HepG2 (cell line): ENCODE data around the gene ALK. TPM values are rescaled to one million over a fixed set of nuclear protein-coding genes. Genes with fewer than 3 reads are reported as not detected.

Experiments used
- ATAC-seq: fragments of 200-7000 bp; cut with Tn5 transposase; 3 replicates; pipeline ENCODE4 v1.9.1; 2020; ENCODE audit warnings: mild to moderate bottlenecking, moderate library complexity
- BruUV-seq: library from RNA; stranded (reverse); fragments of 400-500 nt; replicated peaks from 2 replicates; lab custom pipeline; 2021; lab: Mats Ljungman, UMichigan
- CTCF ChIA-PET: fragments of 300-600 bp; formaldehyde crosslinking; extraction: SDS; loops from one replicate; lab custom pipeline; 2021; ENCODE audit warnings: low total read pairs, inconsistent platforms, low intra/inter-chr PET ratio; lab: Yijun Ruan, JAX
- POLR2A ChIA-PET: fragments of 350-600 bp; sonication (Branson Sonifier 250); formaldehyde crosslinking; loops from one replicate; lab custom pipeline; 2020; ENCODE audit warnings: antibody characterized with exemption, inconsistent platforms; lab: Yijun Ruan, JAX
- DNase-seq: peaks from one replicate; pipeline ENCODE4 v3.0.0-alpha.2; 2015; ENCODE audit warnings: low spot score
- FAIRE-seq: peaks from 3 replicates; lab custom pipeline; 2011; peaks lifted over from hg19 to GRCh38; lab: Jason Lieb, UNC
- H2AFZ ChIP-seq: one replicate; pipeline ENCODE4 v1.6.1; 2011; ENCODE audit warnings: low read length, inconsistent platforms
- H3K27ac ChIP-seq: fragments of 300-600 bp; 3 replicates; pipeline ENCODE4 v1.8.0; 2011; ENCODE audit warnings: mixed run types, mild to moderate bottlenecking, mixed read lengths, low read length, inconsistent platforms; ENCODE audit not compliant: insufficient read depth; ENCODE audit errors: extremely low read length
- H3K27me3 ChIP-seq, 2 experiments: fragments of 200-600 bp in 1 of 2; 2 replicates in 1 of 2; 3 replicates in 1 of 2; pipeline versions ENCODE4 v1.6.0 to v1.8.0; 2011; ENCODE audit warnings: low read length in 2 of 2, mild to moderate bottlenecking in 2 of 2, moderate library complexity in 2 of 2, inconsistent platforms in 1 of 2; ENCODE audit not compliant: insufficient read depth in 2 of 2, control insufficient read depth in 1 of 2
- H3K36me3 ChIP-seq, 2 experiments: fragments of 200-600 bp in 1 of 2; replicated peaks in 1 of 2; 2 replicates in 1 of 2; 3 replicates in 1 of 2; pipeline versions ENCODE4 v1.5.1 to v1.8.0; 2011; ENCODE audit warnings: low read length in 2 of 2, inconsistent platforms in 1 of 2; ENCODE audit not compliant: insufficient read depth in 2 of 2, control insufficient read depth in 1 of 2
- H3K4me1 ChIP-seq: 2 replicates; pipeline ENCODE4 v1.5.1; 2012; ENCODE audit warnings: low read length, inconsistent platforms; ENCODE audit not compliant: insufficient read depth
- H3K4me2 ChIP-seq: 2 replicates; pipeline ENCODE4 v1.6.0; 2011; ENCODE audit warnings: low read depth, low read length, inconsistent platforms
- H3K4me3 ChIP-seq, 3 experiments: fragments of 200-600 bp in 1 of 3; sonication (generic), shearing (Covaris generic) in 1 of 3; replicated peaks in 1 of 3; 2 replicates each; pipeline ENCODE4 v1.5.1; 2011 to 2016; ENCODE audit warnings: low read length in 3 of 3, inconsistent platforms in 2 of 3, low read depth in 2 of 3, mild to moderate bottlenecking in 2 of 3, control low read depth in 1 of 3, mixed read lengths in 1 of 3; ENCODE audit not compliant: insufficient read depth in 1 of 3
- H3K79me2 ChIP-seq: one replicate; pipeline ENCODE4 v1.6.1; 2011; ENCODE audit warnings: low read length, inconsistent platforms; ENCODE audit not compliant: insufficient read depth
- H3K9ac ChIP-seq: 2 replicates; pipeline ENCODE4 v1.6.0; 2011; ENCODE audit warnings: mild to moderate bottlenecking, low read depth, low read length, inconsistent platforms; ENCODE audit not compliant: insufficient read depth
- H3K9me3 ChIP-seq: 2 replicates; pipeline ENCODE4 v1.5.1; 2012; ENCODE audit warnings: mild to moderate bottlenecking, low read length
- H4K20me1 ChIP-seq: 2 replicates; pipeline ENCODE4 v1.6.0; 2011; ENCODE audit warnings: inconsistent platforms, mild to moderate bottlenecking, low read length, moderate library complexity; ENCODE audit not compliant: insufficient read depth
- HOXA3 ChIP-seq: sonication (generic); formaldehyde crosslinking; IDR thresholded peaks from 2 replicates; pipeline ENCODE4 v1.5.0; 2020; ENCODE audit warnings: missing genetic modification reagents
- NR1H2 ChIP-seq: sonication (generic); formaldehyde crosslinking; IDR thresholded peaks from 2 replicates; pipeline ENCODE4 v1.8.1; 2022; ENCODE audit warnings: low read depth, missing genetic modification reagents, borderline replicate concordance
- PRMT3 ChIP-seq: sonication (generic); formaldehyde crosslinking; IDR thresholded peaks from 2 replicates; pipeline ENCODE4 v1.8.1; 2022; ENCODE audit warnings: low read depth, mild to moderate bottlenecking, moderate library complexity, missing genetic modification reagents, borderline replicate concordance
- SP1 ChIP-seq, 2 experiments: fragments of 450-650 bp in 1 of 2; sonication (generic) in 1 of 2; formaldehyde crosslinking in 1 of 2; IDR thresholded peaks; 2 replicates each; pipeline versions ENCODE4 v1.4.0 to v1.6.1; 2016 to 2020; ENCODE audit warnings: missing genetic modification reagents in 1 of 2
- TAF1 ChIP-seq: sonication (generic); formaldehyde crosslinking; IDR thresholded peaks from 2 replicates; pipeline ENCODE4 v1.4.0; 2020; ENCODE audit warnings: missing genetic modification reagents
- TAF15 ChIP-seq: fragments of 200-400 bp; formaldehyde crosslinking; IDR thresholded peaks from one replicate; pipeline ENCODE4 v1.6.1; 2018; ENCODE audit warnings: mild to moderate bottlenecking, low read depth, low read length; ENCODE audit not compliant: poor library complexity, severe bottlenecking
- ZNF234 ChIP-seq: sonication (generic); formaldehyde crosslinking; conservative IDR thresholded peaks from 2 replicates; pipeline ENCODE4 v1.5.1; 2020; ENCODE audit warnings: mild to moderate bottlenecking, missing genetic modification reagents
- ZNF543 ChIP-seq: sonication (generic); formaldehyde crosslinking; IDR thresholded peaks from 2 replicates; pipeline ENCODE4 v1.4.0; 2020; ENCODE audit warnings: mild to moderate bottlenecking, missing genetic modification reagents
- ZNF891 ChIP-seq: sonication (generic); formaldehyde crosslinking; IDR thresholded peaks from 2 replicates; pipeline ENCODE4 v1.5.0; 2020; ENCODE audit warnings: mild to moderate bottlenecking, missing genetic modification reagents
- WGBS: methylation state at CpG from one replicate; pipeline ENCODE4 v1.1.6; 2017; ENCODE audit warnings: low lambda C conversion rate; 5-methylcytosine and 5-hydroxymethylcytosine counted together
- in situ Hi-C: cut with HindIII; loops from 2 replicates; pipeline ENCODE4 v1.10.0; 2017; ENCODE audit warnings: low pct_unique_long_range_greater_than_20kb; ENCODE audit not compliant: extremely low pct_ligation_motif_present
- intact Hi-C: fragments of 100-400 bp; cut with micrococcal nuclease; formaldehyde crosslinking; loops from one replicate; pipeline ENCODE4 v1.10.0; 2022; ENCODE audit not compliant: unreplicated experiment
- polyA plus RNA-seq, 8 experiments: library from polyadenylated mRNA; depleted of rRNA in 3 of 8; stranded (reverse) in 7 of 8; unstranded in 1 of 8; fragments of >200 nt; fragmentation: Illumina TruSeq in 4 of 8; extraction: Trizol in 4 of 8; gene quantifications; 2 replicates each; pipeline versions ENCODE4 v1.2.1 to v1.2.3, GENCODE V29; 2011 to 2016; ENCODE audit warnings: low read depth in 4 of 8, missing spikeins in 1 of 8, mixed read lengths in 1 of 8; ENCODE audit not compliant: insufficient read depth in 1 of 8
- total RNA-seq, 5 experiments: library from RNA; depleted of rRNA; stranded (reverse); fragments of >200 nt; fragmentation: Illumina TruSeq; extraction: Trizol; gene quantifications; 2 replicates each; pipeline ENCODE4 v1.2.3, GENCODE V29; 2016; ENCODE audit warnings: low read depth in 1 of 5
- TF ChIP-seq, protein P1 (sequence below): sonication (generic); formaldehyde crosslinking; IDR thresholded peaks from 2 replicates; pipeline ENCODE4 v1.8.0; 2022; ENCODE audit warnings: mild to moderate bottlenecking, missing genetic modification reagents, moderate library complexity
- TF ChIP-seq, protein P2 (sequence below): sonication (generic); formaldehyde crosslinking; IDR thresholded peaks from 2 replicates; pipeline ENCODE4 v1.5.0; 2020; ENCODE audit warnings: missing genetic modification reagents
- TF ChIP-seq, protein P3 (sequence below): sonication (generic); formaldehyde crosslinking; IDR thresholded peaks from 2 replicates; pipeline ENCODE4 v1.9.0; 2021; ENCODE audit warnings: missing genetic modification reagents, mild to moderate bottlenecking, borderline replicate concordance
- TF ChIP-seq, protein P4 (sequence below): sonication (generic); formaldehyde crosslinking; conservative IDR thresholded peaks from 2 replicates; pipeline ENCODE4 v1.8.0; 2022; ENCODE audit warnings: mild to moderate bottlenecking, moderate library complexity, missing genetic modification reagents
- TF ChIP-seq, protein P5 (sequence below): sonication (generic); formaldehyde crosslinking; conservative IDR thresholded peaks from 2 replicates; pipeline ENCODE4 v1.4.0; 2020; ENCODE audit warnings: missing genetic modification reagents

The ALK gene
- total and polyA plus RNA-seq, 2 of the 13 experiments (the other 11 are each of a cell fraction or from before 2014, with no cell fraction given): not detected

DNA sequence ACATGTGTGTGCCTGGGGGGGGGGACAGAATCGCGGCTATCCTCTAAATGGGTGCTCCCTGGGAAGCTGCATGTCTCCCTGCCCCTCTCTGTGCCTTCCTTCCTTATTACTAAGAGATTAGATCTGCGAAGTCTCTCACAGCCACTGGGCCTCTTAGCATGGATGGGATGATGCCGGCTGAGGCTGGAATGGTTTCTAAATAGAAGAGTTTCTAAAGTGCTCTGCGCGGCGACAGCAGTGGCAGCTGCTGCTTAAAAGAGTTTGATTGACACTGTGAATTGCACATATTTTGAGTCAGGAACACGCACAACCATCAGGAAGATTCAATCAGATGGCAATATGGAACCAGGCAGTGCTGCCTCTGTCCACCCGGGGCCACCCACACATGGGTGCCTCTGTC, 642.4 kb downstream of the ALK start:
- WGBS: 32% methylated on average over 9 of the region's 9 CpGs
- CTCF ChIA-PET: no interaction called here

More for the DNA sequence above, 642.4 kb downstream of the ALK start:
- no TSS peak for BruUV-seq
- Histone ChIP-seq H3K79me2 (no peaks in the 10 kb centered on the region), H3K9ac (no peak overlapping the region)
- TF ChIP-seq ZNF543 (CRISPR knock-in tag): no peak
- TF ChIP-seq, protein P1, sequence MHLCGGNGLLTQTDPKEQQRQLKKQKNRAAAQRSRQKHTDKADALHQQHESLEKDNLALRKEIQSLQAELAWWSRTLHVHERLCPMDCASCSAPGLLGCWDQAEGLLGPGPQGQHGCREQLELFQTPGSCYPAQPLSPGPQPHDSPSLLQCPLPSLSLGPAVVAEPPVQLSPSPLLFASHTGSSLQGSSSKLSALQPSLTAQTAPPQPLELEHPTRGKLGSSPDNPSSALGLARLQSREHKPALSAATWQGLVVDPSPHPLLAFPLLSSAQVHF (CRISPR knock-in tag): no peak
- TF ChIP-seq, protein P2, sequence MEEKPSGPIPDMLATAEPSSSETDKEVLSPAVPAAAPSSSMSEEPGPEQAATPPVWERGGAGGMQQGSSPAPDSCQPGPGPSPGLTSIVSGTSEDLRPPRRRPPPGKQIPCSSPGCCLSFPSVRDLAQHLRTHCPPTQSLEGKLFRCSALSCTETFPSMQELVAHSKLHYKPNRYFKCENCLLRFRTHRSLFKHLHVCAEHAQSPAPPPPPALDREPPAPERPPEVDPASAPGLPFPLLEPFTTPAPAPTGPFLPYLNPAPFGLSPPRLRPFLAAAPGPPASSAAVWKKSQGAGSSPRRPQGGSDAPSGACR: no peak
- TF ChIP-seq, protein P3, sequence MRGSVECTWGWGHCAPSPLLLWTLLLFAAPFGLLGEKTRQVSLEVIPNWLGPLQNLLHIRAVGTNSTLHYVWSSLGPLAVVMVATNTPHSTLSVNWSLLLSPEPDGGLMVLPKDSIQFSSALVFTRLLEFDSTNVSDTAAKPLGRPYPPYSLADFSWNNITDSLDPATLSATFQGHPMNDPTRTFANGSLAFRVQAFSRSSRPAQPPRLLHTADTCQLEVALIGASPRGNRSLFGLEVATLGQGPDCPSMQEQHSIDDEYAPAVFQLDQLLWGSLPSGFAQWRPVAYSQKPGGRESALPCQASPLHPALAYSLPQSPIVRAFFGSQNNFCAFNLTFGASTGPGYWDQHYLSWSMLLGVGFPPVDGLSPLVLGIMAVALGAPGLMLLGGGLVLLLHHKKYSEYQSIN: no peak
- no peak for TF ChIP-seq SP1 (IDR thresholded peaks at IDR 0.05)
- no peak for TF ChIP-seq SP1 (CRISPR knock-in tag; IDR thresholded peaks at IDR 0.05)
- no peak for TF ChIP-seq HOXA3
- TF ChIP-seq, protein P4, sequence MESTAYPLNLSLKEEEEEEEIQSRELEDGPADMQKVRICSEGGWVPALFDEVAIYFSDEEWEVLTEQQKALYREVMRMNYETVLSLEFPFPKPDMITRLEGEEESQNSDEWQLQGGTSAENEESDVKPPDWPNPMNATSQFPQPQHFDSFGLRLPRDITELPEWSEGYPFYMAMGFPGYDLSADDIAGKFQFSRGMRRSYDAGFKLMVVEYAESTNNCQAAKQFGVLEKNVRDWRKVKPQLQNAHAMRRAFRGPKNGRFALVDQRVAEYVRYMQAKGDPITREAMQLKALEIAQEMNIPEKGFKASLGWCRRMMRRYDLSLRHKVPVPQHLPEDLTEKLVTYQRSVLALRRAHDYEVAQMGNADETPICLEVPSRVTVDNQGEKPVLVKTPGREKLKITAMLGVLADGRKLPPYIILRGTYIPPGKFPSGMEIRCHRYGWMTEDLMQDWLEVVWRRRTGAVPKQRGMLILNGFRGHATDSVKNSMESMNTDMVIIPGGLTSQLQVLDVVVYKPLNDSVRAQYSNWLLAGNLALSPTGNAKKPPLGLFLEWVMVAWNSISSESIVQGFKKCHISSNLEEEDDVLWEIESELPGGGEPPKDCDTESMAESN: no peak
- no peak for TF ChIP-seq TAF1 (CRISPR knock-in tag)
- TF ChIP-seq, protein P5, sequence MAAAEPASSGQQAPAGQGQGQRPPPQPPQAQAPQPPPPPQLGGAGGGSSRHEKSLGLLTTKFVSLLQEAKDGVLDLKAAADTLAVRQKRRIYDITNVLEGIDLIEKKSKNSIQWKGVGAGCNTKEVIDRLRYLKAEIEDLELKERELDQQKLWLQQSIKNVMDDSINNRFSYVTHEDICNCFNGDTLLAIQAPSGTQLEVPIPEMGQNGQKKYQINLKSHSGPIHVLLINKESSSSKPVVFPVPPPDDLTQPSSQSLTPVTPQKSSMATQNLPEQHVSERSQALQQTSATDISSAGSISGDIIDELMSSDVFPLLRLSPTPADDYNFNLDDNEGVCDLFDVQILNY: no peak
- TF ChIP-seq ZNF234 (CRISPR knock-in tag): no peak
- TF ChIP-seq PRMT3 (CRISPR knock-in tag): no peak
- no peak for TF ChIP-seq ZNF891 (CRISPR knock-in tag)
- no peak for TF ChIP-seq TAF15
- no peak for TF ChIP-seq NR1H2 (CRISPR knock-in tag)
- TF ChIP-seq, all 625 proteins: peak for 0
- Histone ChIP-seq H3K4me3 (no peak overlapping the region), H3K27ac (no peak overlapping the region), H3K9me3 (no peaks in the 10 kb centered on the region), H3K27me3 (peaks cover 0 to 4% of the 10 kb centered on the region in 2 experiments; a peak in 3 of 5 replicates), H4K20me1 (no peaks in the 10 kb centered on the region), H3K36me3 (no peaks in the 10 kb centered on the region), H2AFZ (no peak overlapping the region), H3K4me2 (no peak overlapping the region), H3K4me1 (no peaks in the 10 kb centered on the region)
- intact Hi-C loops: no loop called here
- POLR2A ChIA-PET: no interaction called here
- DNase-seq (no peak), FAIRE-seq (no peak), ATAC-seq (no peak)
- in situ Hi-C loops: no loop called here
